Erythroblast (primary cell): ENCODE measurements around the gene MEF2B.
"Not testable (repeated sequence)": the region's sequence is repeated elsewhere in the genome, so short reads cannot be mapped to it uniquely, and the experiment has no call there.

Source experiments
- GATA1 ChIP-seq: IDR thresholded peaks from 2 replicates; pipeline ENCODE4 v1.6.1; 2011; ENCODE audit warnings: low read depth, mild to moderate bottlenecking, control low read depth, low read length, moderate library complexity
- POLR2A ChIP-seq: IDR thresholded peaks from 2 replicates; pipeline ENCODE4 v1.6.1; 2011; ENCODE audit warnings: mild to moderate bottlenecking, low read length

DNA sequence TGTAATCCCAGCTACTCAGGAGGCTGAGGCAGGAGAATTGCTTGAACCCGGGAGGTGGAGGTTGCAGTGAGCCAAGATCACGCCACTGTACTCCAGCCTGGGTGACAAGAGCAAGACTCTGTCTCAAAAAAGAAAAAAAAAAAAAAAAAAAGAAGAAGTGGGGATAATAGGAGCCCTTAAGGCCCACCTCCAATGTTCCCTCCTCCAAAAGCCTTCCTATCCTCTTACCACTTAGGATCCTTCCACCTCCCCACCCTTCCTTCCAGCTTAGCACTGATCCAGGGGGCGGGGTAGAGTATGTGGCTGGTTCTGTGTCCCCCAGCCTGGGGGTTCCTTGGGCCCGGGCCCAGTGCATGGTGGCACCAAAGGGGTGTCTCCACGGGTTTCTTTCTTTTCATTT, 3.2 kb upstream of the MEF2B start:
- TF ChIP-seq POLR2A, GATA1: not testable (repeated sequence)
